Kidney (tissue), 14 donors: ENCODE measurements around the gene MYO10. TPM values are rescaled to one million over a fixed set of nuclear protein-coding genes. Genes with fewer than 3 reads are reported as not detected.

Experiments
- DNase-seq, 5 donors: peaks; one replicate each; pipeline ENCODE4 v3.0.0-alpha.2; 2013 to 2020
- FAIRE-seq: peaks from 2 replicates; lab custom pipeline; 2012; peaks lifted over from hg19 to GRCh38; lab: Jason Lieb, UNC
- H3K27ac ChIP-seq, 2 donors: one replicate each; pipeline ENCODE4 v1.7.0; 2013; ENCODE audit warnings: low read depth in 2 of 2, low read length in 2 of 2, inconsistent platforms in 1 of 2
- H3K27me3 ChIP-seq: one replicate; pipeline ENCODE4 v1.7.1; 2013; ENCODE audit warnings: low read length, inconsistent platforms; ENCODE audit not compliant: control insufficient read depth, insufficient read depth
- H3K36me3 ChIP-seq, 3 donors: one replicate each; pipeline versions ENCODE4 v1.7.0 to v1.7.1; 2013; ENCODE audit warnings: low read length in 3 of 3, control low read depth in 1 of 3, inconsistent platforms in 1 of 3; ENCODE audit not compliant: insufficient read depth in 3 of 3, control insufficient read depth in 2 of 3
- H3K4me1 ChIP-seq, 3 donors: one replicate each; pipeline versions ENCODE4 v1.7.0 to v1.7.1; 2013; ENCODE audit warnings: low read length in 3 of 3, inconsistent platforms in 1 of 3, low read depth in 1 of 3; ENCODE audit not compliant: control insufficient read depth in 2 of 3, insufficient read depth in 2 of 3
- H3K4me3 ChIP-seq, 3 donors: one replicate each; pipeline versions ENCODE4 v1.7.0 to v1.8.1; 2013; ENCODE audit warnings: low read length in 3 of 3, control low read depth in 1 of 3, inconsistent platforms in 1 of 3
- H3K9ac ChIP-seq, 3 donors: one replicate each; pipeline versions ENCODE4 v1.7.0 to v1.7.1; 2013; ENCODE audit warnings: low read length in 3 of 3, control low read depth in 1 of 3, inconsistent platforms in 1 of 3
- H3K9me3 ChIP-seq, 3 donors: one replicate each; pipeline versions ENCODE4 v1.7.0 to v1.7.1; 2013; ENCODE audit warnings: low read length in 3 of 3, control low read depth in 1 of 3, inconsistent platforms in 1 of 3; ENCODE audit not compliant: control insufficient read depth in 2 of 3, insufficient read depth in 1 of 3
- CTCF ChIP-seq: IDR thresholded peaks from 3 replicates; pipeline ENCODE4 v1.5.1; 2012; ENCODE audit warnings: mild to moderate bottlenecking, moderate library complexity, borderline replicate concordance; ENCODE audit not compliant: insufficient read depth; ENCODE audit errors: extremely low read depth
- intact Hi-C: fragments of 100-400 bp; cut with DNase I; formaldehyde crosslinking; loops from one replicate; pipeline ENCODE4 v1.11.1; 2022
- polyA plus RNA-seq: library from polyadenylated mRNA; stranded (reverse); fragments of 350-450 nt; fragmentation: Illumina TruSeq; extraction: RNeasy Lipid Tissue Mini Kit (QIAGEN cat#74804); gene quantifications from one replicate; pipeline ENCODE4 v1.2.3, GENCODE V29; 2014; ENCODE audit warnings: low read depth, low replicate concordance; ENCODE audit not compliant: insufficient read depth
- total RNA-seq: library from RNA; stranded (reverse); fragmentation: NEBNext Ultra II Directional; extraction: Animal tissue kit (Norgen Biotek cat#: 25700); gene quantifications from one replicate; pipeline ENCODE4 v1.2.1, GENCODE V29; 2021
- donor health status: control.
- donor health status: control.
- donor health status: control.
- donor health status: control.
- donor health status: control.
- donor health status: DM: yes; HTN: yes; CAD: no.
- donor health status: Normal renal cell carcinoma (clear cell type).

Gene MYO10
- total and polyA plus RNA-seq, 2 donors from 2014 or later = 7.6 to 52.4 TPM

- no peaks in the 10 kb centered on the region for H3K9me3 ChIP-seq
- H3K27me3 ChIP-seq = no peaks in the 10 kb centered on the region
- no peak overlapping the region for H3K27ac ChIP-seq
- no peak for TF ChIP-seq CTCF
- intact Hi-C loops = no loop called here
- H3K9ac ChIP-seq = no peak overlapping the region
- peaks cover 0 to 26% (median 15%) of the 10 kb centered on the region in 3 donors for H3K4me1 ChIP-seq
- no peaks in the 10 kb centered on the region for H3K36me3 ChIP-seq
- H3K4me3 ChIP-seq = no peak overlapping the region
- DNase-seq (no peak), FAIRE-seq (no peak)
Observed at GRCh38 chr5:16867577-16867953, 68.5 kb downstream of the MYO10 start.

- H3K9me3 ChIP-seq = no peaks in the 10 kb centered on the region
- no peak overlapping the region for H3K9ac ChIP-seq
- no peaks in the 10 kb centered on the region for H3K36me3 ChIP-seq
- no peak overlapping the region for H3K4me3 ChIP-seq
- FAIRE-seq (no peak), DNase-seq (peak in 4 of 5 donors; percentile 29 to 77 (median 53))
- peaks cover 0 to 26% (median 15%) of the 10 kb centered on the region in 3 donors for H3K4me1 ChIP-seq
- intact Hi-C loops = no loop called here
- no peak for TF ChIP-seq CTCF
- no peaks in the 10 kb centered on the region for H3K27me3 ChIP-seq
- H3K27ac ChIP-seq = peak overlapping the region in 1 of 2 donors; percentile 20
Observed at GRCh38 chr5:16866795-16867576, 69.1 kb downstream of the MYO10 start.

GRCh38 chr5:16866273-16866672 is 69.8 kb downstream of the MYO10 start:
- no peaks in the 10 kb centered on the region for H3K27me3 ChIP-seq
- DNase-seq (no peak), FAIRE-seq (no peak)
- H3K9ac ChIP-seq = no peak overlapping the region
- H3K27ac ChIP-seq = no peak overlapping the region
- H3K4me1 ChIP-seq = peaks cover 0 to 23% (median 15%) of the 10 kb centered on the region in 3 donors
- no peaks in the 10 kb centered on the region for H3K9me3 ChIP-seq
- no peak for TF ChIP-seq CTCF
- no peaks in the 10 kb centered on the region for H3K36me3 ChIP-seq
- intact Hi-C loops = no loop called here
- no peak overlapping the region for H3K4me3 ChIP-seq
